Measurements from ENCODE around the gene DDIT4. TPM values are rescaled to one million over a fixed set of nuclear protein-coding genes. Genes with fewer than 3 reads are reported as not detected.

The DDIT4 gene
- total and polyA plus RNA-seq, 9 of the 15 experiments (the other 6 are each of a cell fraction or from before 2014, with no cell fraction given): 8.2 to 675 (median 159) TPM

GRCh38 chr10:72319416-72320254, 45.9 kb downstream of the DDIT4 start (continued):
- TF ChIP-seq ARID3B (CRISPR knock-in tag; IDR thresholded peaks at IDR 0.05; ENCODE audit: borderline replicate concordance) (peak; percentile 86), NR2F6 (CRISPR knock-in tag; IDR thresholded peaks at IDR 0.05) (no peak), E2F6 (IDR thresholded peaks at IDR 0.05; ENCODE audit: borderline replicate concordance in 1 of 2, extremely low read depth in 1 of 2, insufficient read depth in 1 of 2, insufficient read length in 1 of 2, low read depth in 1 of 2, low read length in 1 of 2, poor library complexity in 1 of 2, severe bottlenecking in 1 of 2) (peak in 1 of 2 experiments; percentile 6), MYNN (IDR thresholded peaks at IDR 0.05) (no peak), MYNN (CRISPR knock-in tag; IDR thresholded peaks at IDR 0.05) (no peak)
